Measurements from ENCODE around the gene HSPB6. TPM values are rescaled to one million over a fixed set of nuclear protein-coding genes. Genes with fewer than 3 reads are reported as not detected.

Gene HSPB6
- total and polyA plus RNA-seq, 2 of the 8 experiments (the other 6 are each of a cell fraction or from before 2014, with no cell fraction given), result 0.91 TPM; not detected in 1

DNA sequence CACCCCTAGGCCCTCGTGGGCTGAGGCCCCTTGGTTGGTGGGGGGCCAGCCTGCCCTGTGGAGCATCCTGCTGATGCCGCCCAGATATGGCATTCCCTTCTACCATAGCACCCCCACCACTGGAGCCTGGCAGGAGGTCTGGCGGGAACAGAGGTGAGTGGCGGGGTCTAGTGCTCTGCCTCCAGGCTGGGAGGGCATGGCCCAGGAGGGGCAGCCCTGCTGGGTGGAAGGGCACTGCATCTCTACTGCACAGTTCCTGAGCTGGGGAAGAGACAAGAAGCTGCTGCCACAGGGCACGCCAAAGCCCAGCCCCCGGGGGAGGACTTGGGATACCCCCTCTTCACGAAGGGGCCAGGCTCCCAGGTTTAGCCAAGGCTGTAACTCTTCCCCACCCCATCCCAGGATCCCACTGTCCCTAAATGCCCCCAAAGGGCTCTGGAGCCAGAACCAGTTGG, 41.4 kb downstream of the HSPB6 start (continued):
- TF ChIP-seq KDM1A (IDR thresholded peaks at IDR 0.05; ENCODE audit: borderline replicate concordance, low read length), result no peak
- TF ChIP-seq SP1 (IDR thresholded peaks at IDR 0.05; ENCODE audit: low read depth, low read length), result no peak
- no peak for TF ChIP-seq SP4 (IDR thresholded peaks at IDR 0.05; ENCODE audit: low read length)
- no peak for TF ChIP-seq CBX5 (IDR thresholded peaks at IDR 0.05; ENCODE audit: low read depth, low read length)
- no peak for TF ChIP-seq EP300 (IDR thresholded peaks at IDR 0.05; ENCODE audit: borderline replicate concordance in 1 of 2, low read depth in 2 of 2, low read length in 2 of 2)
- no peak for TF ChIP-seq EZH2 (IDR thresholded peaks at IDR 0.05; ENCODE audit: low read depth, low read length, severe bottlenecking)
- no peak for TF ChIP-seq MAFK (IDR thresholded peaks at IDR 0.05; ENCODE audit: low read depth, low read length)
- no peak for TF ChIP-seq HDAC6 (IDR thresholded peaks at IDR 0.05; ENCODE audit: low read depth, low read length)
- no peak for TF ChIP-seq CHD1 (IDR thresholded peaks at IDR 0.05; ENCODE audit: low read depth, low read length)
- no peak for TF ChIP-seq PHF8 (conservative IDR thresholded peaks at IDR 0.05; ENCODE audit: low read depth, low read length)

Measured in H1 (cell line).